ACHN (cell line): ENCODE measurements around the gene ID3.
A peak's percentile ranks its signal among the peaks of the same experiment; 100 is the strongest.

Experiments used
- DNase-seq: peaks from one replicate; pipeline ENCODE4 v3.0.0-alpha.2; 2015
- in situ Hi-C: cut with HindIII; loops from 2 replicates; pipeline ENCODE4 v1.10.0; 2017; ENCODE audit warnings: low sequenced_read_pairs, low pct_ligation_motif_present, low pct_unique_long_range_greater_than_20kb

Gene ID3

GRCh38 chr1:23559136-23559984 lies at the start of gene ID3:
ID3 (minus strand) TSS chr1:23559501; CDS start chr1:23559426, 75 bp downstream.
- DNase-seq = peak; percentile 94
- in situ Hi-C loops = no loop called here

DNA sequence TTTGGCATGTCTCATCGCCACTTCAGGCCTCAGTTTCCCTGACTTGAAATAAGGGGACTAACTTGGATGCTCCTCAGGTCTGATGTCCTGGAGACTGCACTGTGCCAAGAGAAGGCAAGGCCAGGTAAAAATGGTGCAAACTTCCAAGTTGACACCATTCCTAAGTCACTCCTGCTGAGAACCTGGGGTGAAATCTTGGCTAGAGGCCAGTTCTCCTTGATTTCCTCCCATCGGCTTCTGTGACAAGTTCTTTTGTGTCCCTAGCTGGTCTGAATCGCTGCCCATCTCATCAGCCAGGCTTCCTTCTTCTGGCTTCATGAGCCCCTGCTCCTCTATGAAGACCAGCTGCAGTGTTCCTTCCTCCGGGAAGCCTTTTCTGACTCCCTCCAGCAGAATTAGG lies 48.6 kb upstream of the ID3 start:
- in situ Hi-C loops = no loop called here
- no peak for DNase-seq

DNA sequence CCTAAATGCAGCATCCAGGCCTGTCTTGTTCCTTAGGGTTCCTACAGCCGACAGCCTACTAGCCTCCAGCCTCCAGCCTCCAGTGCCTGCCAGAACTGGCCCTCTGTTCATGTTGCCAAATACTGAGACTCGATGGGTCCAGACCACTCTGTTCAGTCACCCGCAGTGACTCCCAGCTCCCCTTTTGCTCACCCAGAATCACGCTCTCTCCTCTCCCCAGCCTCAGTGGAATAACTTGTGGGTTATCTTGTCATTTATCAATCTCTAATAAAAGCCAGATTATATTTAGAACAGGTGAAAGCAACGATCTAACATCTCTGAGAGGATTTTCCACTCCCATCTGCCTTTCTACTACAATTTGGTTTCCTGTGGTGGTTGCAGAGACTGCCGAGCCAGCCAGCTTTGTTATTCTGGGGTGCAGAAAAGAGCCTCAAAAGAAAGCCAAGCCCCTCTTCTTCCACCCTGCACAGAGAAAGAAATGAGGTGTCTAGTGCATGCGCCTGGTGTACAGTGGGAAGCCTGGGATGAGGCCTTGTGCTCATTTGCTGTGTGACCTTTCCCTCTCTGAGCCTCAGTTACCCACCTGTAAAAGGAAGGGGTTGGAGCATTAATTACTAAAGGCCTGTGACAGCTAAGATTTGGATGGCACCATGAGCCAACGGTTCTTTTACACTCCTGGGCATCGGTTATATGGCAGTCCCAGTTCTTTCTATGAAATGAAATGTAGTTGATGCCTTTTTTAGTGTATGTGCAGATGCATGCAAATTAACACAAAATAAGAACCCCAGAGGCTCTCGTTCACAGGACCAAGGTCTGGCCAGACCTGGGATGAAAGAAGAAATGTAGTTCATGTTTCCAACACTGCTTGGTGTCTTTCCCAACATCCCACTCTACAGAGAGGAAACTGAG lies 42.9 kb upstream of the ID3 start:
- in situ Hi-C loops = no loop called here

GRCh38 chr1:23601135-23601967 lies 42.0 kb upstream of the ID3 start:
- no peak for DNase-seq
- in situ Hi-C loops = no loop called here

More for the DNA sequence above, 42.9 kb upstream of the ID3 start:
- no peak for DNase-seq

GRCh38 chr1:23600283-23600682 lies 41.0 kb upstream of the ID3 start:
- in situ Hi-C loops = no loop called here
- DNase-seq = no peak

DNA sequence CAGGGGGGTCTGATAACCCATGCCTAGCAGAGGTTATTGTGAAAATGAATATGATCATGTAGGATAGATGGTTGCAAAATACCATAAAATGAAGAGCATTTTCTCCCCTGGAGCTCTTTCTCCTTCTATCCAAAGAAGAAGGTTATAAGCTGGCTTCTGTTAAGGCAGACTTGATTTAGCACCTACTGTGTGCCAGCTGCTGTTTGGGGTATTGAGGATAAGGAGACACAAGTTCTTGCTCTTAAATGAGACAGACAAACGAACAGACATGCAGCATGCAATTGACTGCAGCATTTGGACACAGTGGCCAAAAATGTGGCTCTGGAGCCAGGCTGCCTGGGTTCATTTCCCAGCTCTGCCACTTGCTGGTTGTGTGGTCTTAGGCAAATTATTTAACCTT lies 39.8 kb upstream of the ID3 start:
- no peak for DNase-seq
- in situ Hi-C loops = no loop called here

- in situ Hi-C loops = no loop called here
- DNase-seq = no peak
Measured at GRCh38 chr1:23598424-23598823, 39.1 kb upstream of the ID3 start.

- no peak for DNase-seq
Measured at GRCh38 chr1:23597635-23598388, 38.5 kb upstream of the ID3 start.

GRCh38 chr1:23596382-23597358 lies 37.4 kb upstream of the ID3 start:
- DNase-seq = no peak
- in situ Hi-C loops = no loop called here

More at GRCh38 chr1:23597635-23598388, 38.5 kb upstream of the ID3 start:
- in situ Hi-C loops = no loop called here

GRCh38 chr1:23594927-23595353 lies 35.6 kb upstream of the ID3 start:
- no peak for DNase-seq
- in situ Hi-C loops = no loop called here

DNA sequence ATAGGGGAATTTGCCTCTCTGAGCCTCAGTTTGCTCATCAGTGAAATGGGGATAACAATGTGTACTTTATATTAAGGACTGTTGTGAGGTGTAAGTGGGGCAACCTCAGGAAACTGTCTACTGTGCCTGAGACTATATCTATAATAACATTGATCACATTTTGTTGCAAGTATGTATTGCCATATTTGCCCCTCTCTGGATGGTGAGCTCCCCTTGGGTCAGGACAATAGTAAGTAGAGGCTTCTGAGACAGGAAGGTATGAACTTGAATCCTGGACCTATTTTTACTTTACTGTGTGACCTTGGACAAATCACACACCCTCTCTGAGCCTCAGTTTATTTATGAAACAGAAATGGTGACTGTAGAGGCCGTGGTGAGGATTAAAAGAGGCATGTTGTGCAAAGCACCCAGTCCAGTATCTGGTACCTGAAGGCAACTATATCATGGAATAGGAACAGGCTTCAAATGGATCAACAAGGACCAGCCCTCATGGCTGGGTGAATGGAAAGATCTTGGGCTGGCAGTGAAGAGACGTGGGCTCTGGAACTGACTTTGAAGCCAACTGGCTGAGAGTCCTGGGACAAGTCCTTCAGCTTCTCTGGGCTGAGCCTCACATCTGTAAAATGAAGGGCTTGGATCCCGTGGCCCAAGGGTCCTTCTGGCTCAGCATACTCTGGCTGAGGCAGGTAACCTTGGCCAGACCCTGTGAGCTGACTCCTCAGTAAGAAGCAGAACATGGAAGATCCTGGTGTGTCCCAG lies 35.0 kb upstream of the ID3 start:
- in situ Hi-C loops = no loop called here
- no peak for DNase-seq

DNA sequence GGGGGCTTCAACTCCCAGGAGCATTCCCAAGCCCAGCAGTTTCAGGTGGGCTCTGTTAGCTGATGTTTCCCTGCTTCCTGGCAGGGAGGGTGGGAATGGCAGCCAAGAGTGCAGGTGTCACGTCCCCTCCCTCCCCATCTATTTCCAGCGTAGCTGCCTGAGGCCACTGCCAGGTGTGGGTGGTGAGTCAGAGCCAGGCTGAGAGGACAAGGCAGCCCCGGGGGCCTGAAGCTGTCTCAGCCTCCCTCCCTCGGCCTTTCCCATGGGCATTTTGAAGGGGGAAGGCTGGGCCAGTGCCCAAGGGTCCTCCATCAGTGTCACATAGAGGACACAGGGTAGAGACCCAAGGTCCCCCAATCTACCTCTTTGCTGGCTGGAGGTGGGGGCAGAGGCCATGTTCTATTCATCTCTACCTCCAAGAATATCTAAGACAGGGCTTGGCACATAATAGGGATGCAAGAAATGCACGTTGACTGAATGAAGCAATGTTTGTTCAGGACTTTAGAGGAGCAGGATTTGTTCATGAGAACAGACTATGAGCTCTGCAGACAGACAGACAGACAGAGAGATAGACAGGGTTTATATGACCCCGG lies 34.4 kb upstream of the ID3 start:
- in situ Hi-C loops = no loop called here
- peak; percentile 5 for DNase-seq

GRCh38 chr1:23593042-23593521 lies 33.8 kb upstream of the ID3 start:
- in situ Hi-C loops = no loop called here
- no peak for DNase-seq

- no peak for DNase-seq
- in situ Hi-C loops = no loop called here
Measured at GRCh38 chr1:23592209-23592892, 33.0 kb upstream of the ID3 start.

DNA sequence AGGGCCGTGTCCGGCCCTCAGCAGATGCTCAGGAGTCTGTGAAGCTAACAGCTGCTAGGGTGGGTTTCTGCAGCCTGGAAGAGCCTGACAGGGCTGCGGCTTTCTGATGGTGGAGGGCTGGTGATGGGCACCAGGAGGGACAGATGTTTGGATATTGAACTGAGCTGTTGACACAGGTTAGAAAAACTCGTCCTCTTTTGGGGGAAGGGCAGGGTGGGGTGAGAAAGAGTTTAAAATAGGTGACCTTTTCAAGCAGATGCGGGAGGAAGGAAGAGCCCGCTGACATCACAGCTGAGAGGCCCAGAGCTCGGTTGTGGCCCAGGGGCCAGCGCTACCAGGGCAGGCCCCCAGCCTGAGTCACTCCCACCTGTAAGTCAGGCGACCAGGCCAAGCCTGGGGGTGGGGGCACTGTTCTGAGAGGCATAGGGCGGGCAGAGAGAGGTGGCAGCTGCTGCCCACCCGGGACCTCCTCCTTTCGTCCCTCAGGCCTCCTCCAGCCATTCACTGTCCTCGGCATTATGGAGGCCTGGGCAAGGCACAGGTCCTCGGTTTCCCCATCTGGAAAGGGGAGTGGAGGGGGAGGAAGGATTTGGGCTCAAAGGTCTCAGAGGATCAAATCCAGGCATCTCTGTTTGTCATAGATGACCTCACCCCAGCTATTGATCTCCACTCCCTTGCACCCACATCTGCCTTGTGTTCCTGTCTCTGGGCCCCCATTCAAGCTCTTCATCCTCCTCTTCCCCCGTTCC lies 32.3 kb upstream of the ID3 start:
- in situ Hi-C loops = no loop called here
- no peak for DNase-seq
